Fibroblast of lung (primary cell): ENCODE results near the gene NDUFAF7. TPM values are rescaled to one million over a fixed set of nuclear protein-coding genes. Genes with fewer than 3 reads are reported as not detected.

Experiments
- DNase-seq, 2 donors: peaks; one replicate each; pipeline versions ENCODE4 v3.0.0 to v3.0.0-alpha.2; 2010; ENCODE audit warnings: low read depth in 2 of 2
- H2AFZ ChIP-seq: 2 replicates; pipeline ENCODE4 v1.5.1; 2012; ENCODE audit warnings: low read length, control low read depth, inconsistent platforms
- H3K27ac ChIP-seq: 2 replicates; pipeline ENCODE4 v1.5.1; 2011; ENCODE audit warnings: low read length, control low read depth; ENCODE audit not compliant: insufficient read depth
- H3K27me3 ChIP-seq: 2 replicates; pipeline ENCODE4 v1.5.1; 2011; ENCODE audit warnings: mild to moderate bottlenecking, low read length; ENCODE audit not compliant: control insufficient read depth, insufficient read depth
- H3K36me3 ChIP-seq: 2 replicates; pipeline ENCODE4 v1.5.1; 2011; ENCODE audit warnings: low read length; ENCODE audit not compliant: control insufficient read depth, insufficient read depth
- H3K4me1 ChIP-seq: 2 replicates; pipeline ENCODE4 v1.5.1; 2011; ENCODE audit warnings: low read length; ENCODE audit not compliant: control insufficient read depth, insufficient read depth; ENCODE audit errors: extremely low read depth
- H3K4me2 ChIP-seq: 2 replicates; pipeline ENCODE4 v1.5.1; 2011; ENCODE audit warnings: low read length, control low read depth; ENCODE audit not compliant: insufficient read depth; ENCODE audit errors: extremely low read depth
- H3K4me3 ChIP-seq, 4 experiments: fragments of 200-600 bp in 1 of 4; sonication (generic) in 1 of 4; replicated peaks in 1 of 4; 2 replicates each; pipeline ENCODE4 v1.5.1; 2011 to 2016; ENCODE audit warnings: low read length in 4 of 4, low read depth in 3 of 4, mild to moderate bottlenecking in 3 of 4, control low read depth in 2 of 4, inconsistent platforms in 1 of 4, mixed read lengths in 1 of 4; ENCODE audit not compliant: insufficient read depth in 1 of 4; ENCODE audit errors: control extremely low read depth in 1 of 4
- H3K79me2 ChIP-seq: 2 replicates; pipeline ENCODE4 v1.5.1; 2012; ENCODE audit warnings: mild to moderate bottlenecking, low read length, inconsistent platforms; ENCODE audit not compliant: control insufficient read depth, insufficient read depth
- H3K9ac ChIP-seq: 2 replicates; pipeline ENCODE4 v1.5.1; 2011; ENCODE audit warnings: mild to moderate bottlenecking, low read length, control low read depth; ENCODE audit not compliant: insufficient read depth
- H3K9me3 ChIP-seq: 2 replicates; pipeline ENCODE4 v1.5.1; 2012; ENCODE audit warnings: low read depth, low read length; ENCODE audit not compliant: control insufficient read depth, insufficient read depth
- H4K20me1 ChIP-seq: 2 replicates; pipeline ENCODE4 v1.5.1; 2011; ENCODE audit warnings: low read length; ENCODE audit not compliant: control insufficient read depth, insufficient read depth; ENCODE audit errors: extremely low read depth
- CTCF ChIP-seq, 2 donors: IDR thresholded peaks in 1 of 2; conservative IDR thresholded peaks in 1 of 2; 1 replicate in 1 of 2; 2 replicates in 1 of 2; pipeline ENCODE4 v1.5.1; 2011 to 2012; ENCODE audit warnings: low read length in 2 of 2, control low read depth in 1 of 2, inconsistent platforms in 1 of 2, low read depth in 1 of 2, mild to moderate bottlenecking in 1 of 2
- EZH2 ChIP-seq: IDR thresholded peaks from 2 replicates; pipeline ENCODE4 v1.5.1; 2012; ENCODE audit warnings: low read length, control low read depth, mild to moderate bottlenecking; ENCODE audit errors: missing control alignments
- polyA plus RNA-seq, 2 donors: library from polyadenylated mRNA; depleted of rRNA in 1 of 2; stranded (reverse) in 1 of 2; unstranded in 1 of 2; fragments of >200 nt; gene quantifications; 2 replicates each; pipeline ENCODE4 v1.2.1, GENCODE V29; 2011 to 2012; ENCODE audit warnings: missing spikeins in 1 of 2
- total RNA-seq: library from RNA; depleted of rRNA; stranded (reverse); fragments of >200 nt; gene quantifications from 2 replicates; pipeline ENCODE4 v1.2.1, GENCODE V29; 2014

NDUFAF7 gene
- total and polyA plus RNA-seq, 2 donors (not counting 1 experiment from before 2014, with no cell fraction given) = 16.8 to 18.7 TPM

DNA sequence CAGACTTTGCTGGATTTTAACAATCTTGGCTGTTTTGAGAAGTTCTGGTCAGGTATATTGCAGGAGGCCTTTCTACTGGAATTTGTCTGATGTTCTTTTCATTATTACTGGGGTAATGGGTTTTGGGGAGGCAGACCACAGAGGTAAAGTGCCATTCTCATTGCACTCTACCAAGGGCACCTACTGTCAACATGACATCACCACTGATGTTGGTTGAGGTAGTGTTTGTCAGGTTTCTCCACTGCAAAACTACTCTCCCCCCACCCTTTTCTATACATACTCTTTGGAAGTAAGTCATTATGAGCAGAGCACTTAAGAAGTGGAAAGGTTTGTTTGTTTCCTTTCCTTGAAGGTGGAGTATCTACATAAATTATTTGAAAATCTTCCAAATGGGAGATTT is 66.2 kb downstream of the NDUFAF7 start:
- Histone ChIP-seq H3K79me2 (peaks cover 15% of the 10 kb centered on the region), H3K27ac (no peak overlapping the region), H3K9me3 (no peaks in the 10 kb centered on the region), H3K36me3 (no peaks in the 10 kb centered on the region), H3K4me1 (no peaks in the 10 kb centered on the region), H4K20me1 (no peaks in the 10 kb centered on the region), H3K4me2 (no peak overlapping the region), H3K27me3 (no peaks in the 10 kb centered on the region), H3K4me3 (no peak overlapping the region), H3K9ac (no peak overlapping the region), H2AFZ (no peak overlapping the region)
- DNase-seq = no peak
- TF ChIP-seq EZH2 (no peak), CTCF (conservative IDR thresholded peaks at IDR 0.05 in 1 of 2, IDR thresholded peaks at IDR 0.05 in 1 of 2; ENCODE audit: low read depth in 1 of 2, low read length in 2 of 2) (no peak)

Other genes starting within 250 kb of the NDUFAF7 start
- gene HEATR5B, start 147.3 kb upstream of the NDUFAF7 start, total RNA-seq = 16.7 and 22.0 TPM in 2 replicates
- 11.5 and 15.7 TPM in 2 replicates for gene HEATR5B, start 147.3 kb upstream of the NDUFAF7 start, polyA plus RNA-seq
- gene GPATCH11, start 147.1 kb upstream of the NDUFAF7 start, total RNA-seq = 5.9 and 6.4 TPM in 2 replicates
- 7.2 and 7.9 TPM in 2 replicates for gene GPATCH11, start 147.1 kb upstream of the NDUFAF7 start, polyA plus RNA-seq
- 27.7 and 32.0 TPM in 2 replicates for gene EIF2AK2, start 74.7 kb upstream of the NDUFAF7 start, total RNA-seq
- gene EIF2AK2, start 74.7 kb upstream of the NDUFAF7 start, polyA plus RNA-seq = 28.8 and 39.9 TPM in 2 replicates
- not detected in 2 replicates for gene SULT6B1, start 43.0 kb upstream of the NDUFAF7 start, total RNA-seq
- gene SULT6B1, start 43.0 kb upstream of the NDUFAF7 start, polyA plus RNA-seq = not detected in 2 replicates
- gene CEBPZOS, start 35.2 kb upstream of the NDUFAF7 start, total RNA-seq = 12.6 and 16.8 TPM in 2 replicates
- gene CEBPZOS, start 35.2 kb upstream of the NDUFAF7 start, polyA plus RNA-seq = 50.0 and 55.3 TPM in 2 replicates
- gene CEBPZ, start 62 bp upstream of the NDUFAF7 start, total RNA-seq = 48.9 and 62.4 TPM in 2 replicates
- 19.9 and 24.8 TPM in 2 replicates for gene CEBPZ, start 62 bp upstream of the NDUFAF7 start, polyA plus RNA-seq
- gene PRKD3, start 93.2 kb downstream of the NDUFAF7 start, total RNA-seq = 51.4 and 67.7 TPM in 2 replicates
- 31.3 and 48.0 TPM in 2 replicates for gene PRKD3, start 93.2 kb downstream of the NDUFAF7 start, polyA plus RNA-seq
- 3.9 and 8.4 TPM in 2 replicates for gene QPCT, start 113.0 kb downstream of the NDUFAF7 start, total RNA-seq
- gene QPCT, start 113.0 kb downstream of the NDUFAF7 start, polyA plus RNA-seq = 5.4 and 6.1 TPM in 2 replicates